ENCODE measurements around the gene MGRN1. TPM values are rescaled to one million over a fixed set of nuclear protein-coding genes. Genes with fewer than 3 reads are reported as not detected.

MGRN1 gene
- total RNA-seq, 4 donors from 2014 or later, result 40.3 to 75.6 (median 48.5) TPM

GRCh38 chr16:4612474-4612931 is 12.1 kb upstream of the MGRN1 start:
- intact Hi-C loops (cut with DNase I), result loop anchor here (5.0 kb wide), 1 partner anchor 70 kb away; no protein-coding TSS in a partner anchor
- no peak for TF ChIP-seq POLR2AphosphoS5 (IDR thresholded peaks at IDR 0.05)
- TF ChIP-seq POLR2A (IDR thresholded peaks at IDR 0.05; ENCODE audit: low read depth), result no peak
- TF ChIP-seq EP300 (IDR thresholded peaks at IDR 0.05), result no peak
- TF ChIP-seq CTCF (IDR thresholded peaks at IDR 0.05), result no peak
- no peak for DNase-seq (ENCODE audit: extremely low spot score)
- Histone ChIP-seq H3K27me3 (no peaks in the 10 kb centered on the region), H3K9me3 (no peaks in the 10 kb centered on the region), H3K4me1 (peaks cover 51 to 74% (median 65%) of the 10 kb centered on the region in 4 donors), H3K27ac (replicated peaks in 1 of 4) (peak overlapping the region; percentile 14 to 99 (median 96)), H3K4me3 (peak overlapping the region; percentile 89 to 99 (median 97)), H3K36me3 (peaks cover 17 to 30% (median 25%) of the 10 kb centered on the region in 4 donors)
- WGBS, result 88% methylated on average over 7 of the region's 7 CpGs

- Histone ChIP-seq H3K27me3 (no peaks in the 10 kb centered on the region), H3K9me3 (no peaks in the 10 kb centered on the region), H3K4me1 (peaks cover 53 to 80% (median 71%) of the 10 kb centered on the region in 4 donors), H3K36me3 (peaks cover 17 to 24% (median 19%) of the 10 kb centered on the region in 4 donors), H3K4me3 (peak overlapping the region; percentile 89 to 99 (median 97)), H3K27ac (replicated peaks in 1 of 4) (peak overlapping the region; percentile 94 to 99 (median 98))
- 76% methylated on average over 6 of the region's 14 CpGs for WGBS
- no peak for TF ChIP-seq POLR2AphosphoS5 (IDR thresholded peaks at IDR 0.05)
- TF ChIP-seq CTCF (IDR thresholded peaks at IDR 0.05), result no peak
- no peak for TF ChIP-seq POLR2A (IDR thresholded peaks at IDR 0.05; ENCODE audit: low read depth)
- no peak for TF ChIP-seq EP300 (IDR thresholded peaks at IDR 0.05)
- intact Hi-C loops (cut with DNase I), result loop anchor here (5.0 kb wide), 1 partner anchor 69 kb away; no protein-coding TSS in a partner anchor
- no peak for DNase-seq (ENCODE audit: extremely low spot score)
Observed at GRCh38 chr16:4612977-4613635, 11.5 kb upstream of the MGRN1 start.

GRCh38 chr16:4613636-4614570 is 10.7 kb upstream of the MGRN1 start:
- DNase-seq (ENCODE audit: extremely low spot score), result no peak
- H3K4me1 ChIP-seq, result peaks cover 53 to 88% (median 77%) of the 10 kb centered on the region in 4 donors
- intact Hi-C loops (cut with DNase I), result loop anchor here (5.0 kb wide), 1 partner anchor 68 kb away; no protein-coding TSS in a partner anchor

More at GRCh38 chr16:4613636-4614570, 10.7 kb upstream of the MGRN1 start:
- TF ChIP-seq POLR2A (IDR thresholded peaks at IDR 0.05; ENCODE audit: low read depth), result no peak
- no peak for TF ChIP-seq POLR2AphosphoS5 (IDR thresholded peaks at IDR 0.05)
- no peak for TF ChIP-seq CTCF (IDR thresholded peaks at IDR 0.05)
- TF ChIP-seq EP300 (IDR thresholded peaks at IDR 0.05), result no peak
- peak overlapping the region; percentile 89 to 99 (median 97) for H3K4me3 ChIP-seq
- no peaks in the 10 kb centered on the region for H3K27me3 ChIP-seq
- 0% methylated on average over 5 of the region's 92 CpGs for WGBS
- peaks cover 9 to 16% (median 11%) of the 10 kb centered on the region in 4 donors for H3K36me3 ChIP-seq
- H3K9me3 ChIP-seq, result no peaks in the 10 kb centered on the region
- peak overlapping the region; percentile 94 to 99 (median 98) for H3K27ac ChIP-seq (replicated peaks in 1 of 4)

Data from esophagus muscularis mucosa (tissue), 4 donors.